Memory B cell (primary cell): Measurements from ENCODE around the gene CHD6.

Experiments
- ATAC-seq: fragments of 150-1000 bp; cut with Tn5 transposase; 2 replicates; pipeline ENCODE4 v1.10.0; 2021; ENCODE audit warnings: low read depth, mild to moderate bottlenecking, moderate library complexity
- DNase-seq, 2 donors: peaks; one replicate each; pipeline ENCODE4 v3.0.0; 2022; ENCODE audit warnings: low spot score in 2 of 2
- H3K27ac Mint-ChIP-seq: one replicate; pipeline ENCODE4 v1.8.0; 2022; ENCODE audit warnings: mild to moderate bottlenecking, moderate library complexity, mixed read lengths
- H3K27me3 Mint-ChIP-seq: one replicate; pipeline ENCODE4 v1.8.0; 2022; ENCODE audit warnings: mixed read lengths
- H3K36me3 Mint-ChIP-seq: one replicate; pipeline ENCODE4 v1.8.0; 2022; ENCODE audit warnings: mild to moderate bottlenecking, mixed read lengths
- H3K4me1 Mint-ChIP-seq: one replicate; pipeline ENCODE4 v1.8.0; 2022; ENCODE audit warnings: mixed read lengths
- H3K4me3 Mint-ChIP-seq: one replicate; pipeline ENCODE4 v1.8.0; 2022; ENCODE audit warnings: mild to moderate bottlenecking, moderate library complexity, mixed read lengths
- H3K9me3 Mint-ChIP-seq: one replicate; pipeline ENCODE4 v1.8.0; 2022; ENCODE audit warnings: mixed read lengths

Gene CHD6

DNA sequence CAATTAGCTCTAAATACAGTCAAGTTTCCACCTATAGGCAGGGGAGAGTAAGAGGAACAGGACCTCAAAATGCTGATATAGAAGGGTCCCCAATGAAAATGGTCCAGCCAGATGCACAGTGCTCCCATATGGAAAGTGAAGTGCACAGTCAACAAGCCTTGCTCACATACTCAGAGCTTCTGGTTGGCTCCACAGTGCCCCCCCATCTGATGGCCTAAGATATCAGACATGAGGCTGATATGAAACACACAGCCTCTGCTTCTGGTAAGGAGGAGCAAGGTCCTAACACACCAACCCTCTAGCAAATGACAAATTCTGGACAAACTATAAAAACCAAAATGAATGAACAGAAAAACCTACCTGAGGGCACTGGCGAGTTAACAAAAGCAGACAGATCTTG lies 140.2 kb downstream of the CHD6 start:
- no peaks in the 10 kb centered on the region for H3K9me3 Mint-ChIP-seq
- no peaks in the 10 kb centered on the region for H3K27me3 Mint-ChIP-seq
- H3K4me1 Mint-ChIP-seq, result peaks cover 4% of the 10 kb centered on the region
- ATAC-seq, result no peak
- DNase-seq, result no peak
- no peak overlapping the region for H3K27ac Mint-ChIP-seq
- peaks cover 41% of the 10 kb centered on the region for H3K36me3 Mint-ChIP-seq
- no peak overlapping the region for H3K4me3 Mint-ChIP-seq

DNA sequence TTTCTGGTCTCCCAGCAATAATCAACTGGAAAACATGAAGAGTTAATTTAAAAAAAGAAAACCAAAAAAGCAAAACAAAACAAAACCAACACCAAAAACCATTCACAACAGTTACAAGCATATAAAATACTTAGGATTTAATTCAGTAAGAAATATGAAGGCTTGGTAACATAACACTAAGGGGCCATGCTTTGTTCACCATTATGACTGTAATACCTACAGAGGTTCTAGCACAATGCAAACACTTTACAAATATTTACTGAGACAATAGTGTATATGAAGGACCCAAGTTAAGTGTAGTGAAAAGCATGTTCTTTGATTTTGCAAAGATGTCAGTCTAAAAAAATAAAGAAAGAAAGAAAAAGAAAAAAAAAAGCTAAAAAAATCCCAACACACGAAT lies 141.7 kb downstream of the CHD6 start:
- Mint-ChIP-seq H3K9me3 (no peaks in the 10 kb centered on the region), H3K4me3 (no peak overlapping the region), H3K4me1 (peaks cover 4% of the 10 kb centered on the region), H3K27me3 (no peaks in the 10 kb centered on the region), H3K27ac (no peak overlapping the region), H3K36me3 (peaks cover 46% of the 10 kb centered on the region)
- ATAC-seq, result no peak
- DNase-seq, result no peak

DNA sequence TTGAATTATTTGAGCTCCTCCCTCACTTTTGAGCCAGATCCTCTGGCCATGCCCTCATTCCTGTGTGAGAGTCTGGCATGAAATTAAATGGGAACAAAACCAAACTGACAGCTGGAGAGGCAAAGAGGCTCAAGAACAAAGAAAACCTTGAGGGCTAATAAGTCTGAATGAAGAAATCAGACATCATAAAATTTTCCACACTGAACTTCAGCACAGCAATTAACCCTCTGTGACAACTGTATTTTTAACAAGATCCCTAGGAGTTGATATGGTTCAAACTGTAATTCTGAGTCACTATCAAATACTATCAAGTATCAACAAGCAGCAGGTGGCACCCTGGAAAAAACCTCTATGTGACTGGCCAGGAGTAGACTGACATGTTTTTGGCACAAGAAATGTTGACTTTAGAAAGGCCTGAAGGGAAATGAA lies 142.2 kb downstream of the CHD6 start:
- Mint-ChIP-seq H3K36me3 (peaks cover 46% of the 10 kb centered on the region), H3K9me3 (no peaks in the 10 kb centered on the region), H3K27ac (no peak overlapping the region), H3K4me1 (peaks cover 4% of the 10 kb centered on the region), H3K4me3 (no peak overlapping the region), H3K27me3 (no peaks in the 10 kb centered on the region)
- ATAC-seq (no peak), DNase-seq (no peak)

DNA sequence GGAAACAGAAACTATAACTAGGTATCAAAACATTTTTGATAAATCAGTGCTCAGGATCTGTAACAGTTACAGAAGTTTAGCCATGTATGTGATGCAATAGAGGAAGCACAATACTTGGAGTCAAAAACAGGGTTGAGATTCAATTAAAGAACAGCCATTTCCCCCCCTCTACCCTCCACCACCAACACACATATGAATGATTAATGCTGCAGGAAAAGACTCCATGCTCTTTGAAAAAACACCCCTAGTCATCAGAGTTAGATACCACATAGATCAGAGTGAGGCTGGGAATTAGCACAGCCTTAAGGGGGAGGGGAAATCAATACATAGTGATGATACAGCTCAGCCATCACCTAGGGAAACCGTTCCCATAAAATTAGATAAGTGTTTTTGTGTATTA lies 142.7 kb downstream of the CHD6 start:
- Mint-ChIP-seq H3K4me3 (no peak overlapping the region), H3K27ac (no peak overlapping the region), H3K27me3 (no peaks in the 10 kb centered on the region), H3K4me1 (peaks cover 6% of the 10 kb centered on the region), H3K36me3 (peaks cover 47% of the 10 kb centered on the region), H3K9me3 (no peaks in the 10 kb centered on the region)
- ATAC-seq (no peak), DNase-seq (no peak)

DNA sequence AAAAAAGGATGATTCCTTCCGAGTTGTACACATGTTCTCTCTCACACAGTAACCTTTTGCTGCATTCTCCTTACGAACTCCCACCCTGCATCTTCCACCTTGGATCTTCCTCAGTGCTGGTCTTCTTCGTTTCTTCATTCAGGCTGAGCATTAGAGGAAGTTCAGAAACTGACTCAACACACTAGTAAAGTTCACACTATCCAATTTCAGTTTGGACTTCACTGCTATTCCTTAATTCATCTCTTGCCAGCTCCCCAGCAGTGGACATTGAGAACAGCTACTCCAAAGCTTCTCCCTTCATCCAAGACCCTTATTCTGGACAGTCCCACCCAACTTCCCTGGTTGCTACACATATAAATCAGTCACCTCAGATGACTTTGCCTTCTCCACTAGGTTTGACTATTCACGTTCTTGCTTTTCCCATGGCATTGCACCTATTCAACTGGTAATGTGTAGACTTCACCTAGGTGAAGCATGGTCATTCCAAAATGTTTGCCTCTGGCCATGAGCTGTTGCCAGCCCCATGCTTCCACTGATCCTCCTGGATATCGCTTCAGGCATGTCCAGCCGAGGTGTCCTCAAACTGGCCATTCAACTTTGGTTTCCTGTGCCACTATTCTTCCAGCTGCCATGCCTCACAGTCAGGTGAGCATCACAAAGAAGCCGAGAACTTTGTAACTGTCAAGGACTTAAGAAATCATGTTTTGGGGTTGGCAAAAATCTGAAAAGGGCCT lies 147.6 kb downstream of the CHD6 start:
- peaks cover 7% of the 10 kb centered on the region for H3K4me1 Mint-ChIP-seq
- no peaks in the 10 kb centered on the region for H3K27me3 Mint-ChIP-seq
- no peaks in the 10 kb centered on the region for H3K9me3 Mint-ChIP-seq
- H3K4me3 Mint-ChIP-seq, result no peak overlapping the region
- ATAC-seq (no peak), DNase-seq (no peak)
- peaks cover 58% of the 10 kb centered on the region for H3K36me3 Mint-ChIP-seq
- peak overlapping the region; percentile 56 for H3K27ac Mint-ChIP-seq

DNA sequence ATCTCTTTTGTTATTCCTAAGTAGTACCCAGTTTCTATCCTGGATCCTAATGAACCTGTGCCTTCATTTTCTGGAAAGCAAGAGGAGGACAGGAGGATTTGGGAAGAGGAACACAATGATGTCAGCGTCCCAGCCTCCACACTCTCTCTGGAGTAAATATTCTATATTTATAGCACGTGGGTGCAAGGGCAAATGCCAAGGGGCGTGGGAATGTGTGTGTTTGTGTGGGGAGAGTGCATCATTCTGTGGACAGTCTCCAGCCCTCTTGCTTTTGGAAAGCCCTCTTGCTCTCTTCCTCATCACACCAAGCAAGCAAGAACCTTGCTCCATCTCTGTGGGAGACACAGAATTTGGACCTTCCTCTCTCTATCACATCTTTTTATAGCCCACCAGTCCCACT lies 148.3 kb downstream of the CHD6 start:
- Mint-ChIP-seq H3K27ac (peak overlapping the region; percentile 56), H3K9me3 (peaks cover 2% of the 10 kb centered on the region), H3K4me1 (peaks cover 7% of the 10 kb centered on the region), H3K27me3 (no peaks in the 10 kb centered on the region), H3K4me3 (no peak overlapping the region), H3K36me3 (peaks cover 59% of the 10 kb centered on the region)
- DNase-seq (no peak), ATAC-seq (no peak)

DNA sequence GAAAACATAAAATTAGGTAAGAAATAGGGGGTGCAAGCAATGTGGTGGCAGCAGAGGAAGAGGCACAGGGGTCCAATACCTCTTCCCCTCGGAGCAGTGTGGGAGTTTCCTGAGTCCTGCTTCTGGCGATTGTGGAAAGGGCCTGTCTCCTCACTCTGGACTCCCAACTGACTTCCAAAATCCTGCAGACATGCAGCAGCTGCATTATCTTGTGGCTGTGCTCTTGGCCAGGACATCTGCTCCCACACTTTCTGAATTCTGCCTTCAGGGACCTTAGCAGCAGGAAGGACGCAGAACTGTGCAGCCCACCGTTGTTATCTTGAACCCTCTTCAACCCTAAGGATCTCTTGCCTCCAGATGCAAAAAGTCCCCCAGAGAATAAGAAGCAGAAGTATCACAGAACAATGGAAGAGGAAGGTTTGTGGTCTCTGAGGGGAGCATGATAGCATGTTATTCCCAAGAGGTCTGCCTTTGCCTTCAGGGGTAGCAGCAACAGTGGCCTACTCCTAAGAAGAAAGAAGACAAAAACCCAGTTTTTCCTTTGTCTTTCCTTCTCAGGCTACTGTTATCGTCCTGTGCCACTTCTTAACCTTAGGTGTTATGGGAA lies 149.1 kb downstream of the CHD6 start:
- Mint-ChIP-seq H3K4me1 (peaks cover 7% of the 10 kb centered on the region), H3K27me3 (no peaks in the 10 kb centered on the region), H3K36me3 (peaks cover 64% of the 10 kb centered on the region), H3K4me3 (no peak overlapping the region), H3K27ac (peak overlapping the region; percentile 53), H3K9me3 (peaks cover 2% of the 10 kb centered on the region)
- DNase-seq, result no peak
- no peak for ATAC-seq

DNA sequence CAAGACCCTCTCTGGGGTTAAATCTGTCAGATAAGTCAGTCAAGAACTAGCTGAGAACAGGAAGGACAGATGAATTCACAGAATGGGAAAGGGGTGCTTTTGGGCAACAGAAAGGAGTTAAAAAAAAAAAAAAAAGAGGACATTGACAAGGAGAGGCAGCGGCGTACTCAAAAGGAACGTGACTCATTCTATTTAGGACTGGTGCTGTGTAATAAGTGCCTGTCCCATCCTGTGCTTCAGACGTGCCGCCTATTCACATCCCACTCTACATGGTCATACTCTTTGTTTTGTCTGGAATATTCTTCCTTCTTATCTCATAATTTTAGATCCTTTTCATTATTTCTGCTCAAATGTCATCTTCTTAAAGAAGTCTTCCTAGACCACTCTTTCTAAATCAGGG lies 150.5 kb downstream of the CHD6 start:
- Mint-ChIP-seq H3K36me3 (peaks cover 59% of the 10 kb centered on the region), H3K27ac (no peak overlapping the region), H3K4me1 (peaks cover 7% of the 10 kb centered on the region), H3K4me3 (no peak overlapping the region), H3K27me3 (no peaks in the 10 kb centered on the region), H3K9me3 (peaks cover 2% of the 10 kb centered on the region)
- DNase-seq (no peak), ATAC-seq (no peak)

DNA sequence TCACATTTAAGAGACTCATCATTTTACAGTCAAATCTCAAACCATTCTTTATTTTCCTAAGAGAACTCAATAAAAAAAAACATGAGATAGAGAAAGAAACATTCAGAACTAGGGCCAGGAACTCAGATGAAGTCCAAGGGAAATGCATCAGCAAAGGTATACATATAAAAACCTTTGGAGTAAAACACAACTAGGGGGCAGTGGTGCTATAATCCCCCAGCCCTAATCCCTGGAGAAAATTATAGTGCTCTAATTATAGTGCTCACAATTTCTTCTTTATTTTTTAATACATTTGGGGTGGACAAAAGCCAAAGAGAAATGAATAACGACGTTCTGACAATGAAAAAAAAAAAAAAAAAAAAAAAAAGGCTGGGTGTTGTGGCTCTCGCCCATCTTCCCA lies 151.0 kb downstream of the CHD6 start:
- Mint-ChIP-seq H3K4me1 (peaks cover 7% of the 10 kb centered on the region), H3K4me3 (no peak overlapping the region), H3K36me3 (peaks cover 59% of the 10 kb centered on the region), H3K27ac (no peak overlapping the region), H3K9me3 (peaks cover 2% of the 10 kb centered on the region), H3K27me3 (no peaks in the 10 kb centered on the region)
- no peak for DNase-seq
- no peak for ATAC-seq

DNA sequence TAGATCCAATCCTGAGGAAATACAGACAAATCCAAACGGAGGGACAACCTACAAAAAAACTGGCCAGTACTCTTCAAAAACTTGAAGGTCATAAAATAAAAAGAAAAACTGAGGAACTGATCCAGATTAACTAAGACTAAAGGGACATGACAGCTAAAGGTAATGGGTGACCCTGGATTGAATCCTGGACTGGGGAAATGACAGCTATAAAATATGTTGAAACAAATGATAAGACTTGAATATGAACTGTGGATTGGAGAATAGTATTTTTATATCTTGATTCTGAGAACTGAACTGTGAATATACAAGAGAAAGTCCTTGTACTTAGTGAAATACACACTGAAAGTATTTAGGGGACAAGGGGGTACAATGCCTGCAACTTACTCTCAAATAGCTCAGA lies 154.6 kb downstream of the CHD6 start:
- Mint-ChIP-seq H3K9me3 (peaks cover 2% of the 10 kb centered on the region), H3K4me1 (no peaks in the 10 kb centered on the region), H3K36me3 (peaks cover 53% of the 10 kb centered on the region), H3K27ac (no peak overlapping the region), H3K27me3 (no peaks in the 10 kb centered on the region), H3K4me3 (no peak overlapping the region)
- no peak for DNase-seq
- ATAC-seq, result no peak

DNA sequence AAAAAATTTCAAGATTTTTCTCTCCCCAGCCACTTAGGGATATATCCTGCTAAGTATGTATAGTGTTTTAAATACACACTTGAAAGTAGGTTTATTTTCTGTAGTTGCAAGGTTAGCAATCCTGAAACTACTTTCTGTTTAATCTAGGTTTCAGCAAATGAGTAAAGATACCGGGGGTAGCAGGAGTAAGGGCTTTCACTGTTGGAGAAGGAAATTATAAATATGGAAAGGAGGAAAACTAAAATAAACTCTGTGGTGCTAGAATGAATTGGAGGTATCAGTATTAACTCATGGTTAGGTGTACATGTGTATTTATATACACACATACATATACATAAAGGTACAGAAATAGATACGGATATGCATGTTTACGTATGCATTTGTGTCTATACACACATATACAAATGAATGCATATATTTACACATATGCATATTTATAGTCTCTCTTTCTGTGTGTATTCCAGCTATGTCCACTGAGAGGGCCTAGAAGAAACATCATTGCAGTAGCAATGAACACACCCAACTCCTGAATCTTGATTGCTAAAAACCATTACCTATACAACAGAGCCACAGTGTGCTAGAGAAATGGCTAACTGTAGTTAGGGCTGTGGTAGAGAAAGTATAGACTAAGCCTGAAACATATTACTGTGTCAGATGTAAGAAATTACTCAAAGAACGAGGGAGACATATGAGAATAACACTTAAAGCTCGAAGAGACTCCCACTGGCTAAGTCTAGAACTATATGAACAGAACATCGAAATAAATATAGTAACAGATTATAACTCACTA lies 155.6 kb downstream of the CHD6 start:
- Mint-ChIP-seq H3K9me3 (peaks cover 2% of the 10 kb centered on the region), H3K4me3 (no peak overlapping the region), H3K36me3 (peaks cover 51% of the 10 kb centered on the region), H3K27me3 (no peaks in the 10 kb centered on the region), H3K4me1 (no peaks in the 10 kb centered on the region), H3K27ac (peak overlapping the region; percentile 55)
- ATAC-seq, result no peak
- DNase-seq, result no peak

DNA sequence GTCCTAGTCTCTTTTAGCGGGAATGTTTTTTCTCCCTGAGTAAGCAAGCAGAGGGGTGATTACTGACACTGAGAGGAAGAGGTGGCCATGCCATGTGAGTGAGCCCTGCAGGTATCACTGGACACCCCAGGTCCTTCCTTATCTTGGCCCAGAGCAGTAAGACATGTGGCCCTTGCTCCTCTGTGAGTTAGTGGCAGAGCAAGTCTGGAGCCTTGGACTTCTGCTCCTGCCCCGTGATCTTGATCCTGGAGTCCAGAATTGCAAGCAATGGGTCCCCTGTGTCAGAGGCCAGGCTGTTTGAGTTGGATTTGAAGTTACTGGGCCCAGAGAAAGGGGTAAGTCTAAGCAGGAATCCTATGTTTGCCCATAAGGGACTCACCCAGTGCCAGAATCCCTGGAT lies 159.4 kb downstream of the CHD6 start:
- H3K4me3 Mint-ChIP-seq, result no peak overlapping the region
- no peak overlapping the region for H3K27ac Mint-ChIP-seq
- H3K27me3 Mint-ChIP-seq, result no peaks in the 10 kb centered on the region
- no peak for ATAC-seq
- no peaks in the 10 kb centered on the region for H3K9me3 Mint-ChIP-seq
- H3K4me1 Mint-ChIP-seq, result no peaks in the 10 kb centered on the region
- peaks cover 43% of the 10 kb centered on the region for H3K36me3 Mint-ChIP-seq
- DNase-seq, result no peak

DNA sequence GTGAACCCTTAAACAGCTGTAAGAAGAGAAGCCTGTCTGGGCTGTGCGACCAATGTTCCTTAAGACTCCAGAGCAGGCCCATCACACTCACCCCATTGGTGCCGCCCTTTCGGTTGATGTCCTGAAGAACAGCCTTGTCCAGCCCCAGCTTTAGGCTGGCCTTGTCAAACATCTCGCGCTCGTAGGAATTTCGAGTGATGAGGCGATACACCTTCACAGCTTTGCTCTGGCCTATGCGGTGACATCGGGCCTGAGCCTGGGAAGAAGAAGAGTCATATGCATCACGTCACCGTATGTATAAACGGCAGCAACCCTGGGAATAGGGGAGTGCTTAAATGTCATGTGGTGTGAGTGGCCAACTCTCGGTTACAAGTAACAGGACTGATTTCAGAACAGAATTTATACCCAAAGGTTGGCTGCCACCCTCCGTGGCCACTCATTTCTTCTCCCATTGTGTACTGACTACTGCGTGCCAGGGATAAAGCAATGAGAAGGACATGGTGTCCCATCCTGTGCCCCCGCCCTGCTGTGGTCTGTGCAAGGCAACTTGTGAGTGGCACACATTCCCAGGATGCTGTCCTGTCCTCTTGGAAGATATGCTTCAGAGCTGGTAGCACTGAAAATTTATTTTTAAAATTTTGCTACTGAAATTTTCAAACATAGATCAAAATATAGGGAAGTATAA lies 160.9 kb downstream of the CHD6 start:
- ATAC-seq, result no peak
- no peaks in the 10 kb centered on the region for H3K27me3 Mint-ChIP-seq
- no peak for DNase-seq
- H3K9me3 Mint-ChIP-seq, result no peaks in the 10 kb centered on the region
- H3K4me1 Mint-ChIP-seq, result no peaks in the 10 kb centered on the region
- H3K36me3 Mint-ChIP-seq, result peaks cover 50% of the 10 kb centered on the region
- no peak overlapping the region for H3K27ac Mint-ChIP-seq
- no peak overlapping the region for H3K4me3 Mint-ChIP-seq

DNA sequence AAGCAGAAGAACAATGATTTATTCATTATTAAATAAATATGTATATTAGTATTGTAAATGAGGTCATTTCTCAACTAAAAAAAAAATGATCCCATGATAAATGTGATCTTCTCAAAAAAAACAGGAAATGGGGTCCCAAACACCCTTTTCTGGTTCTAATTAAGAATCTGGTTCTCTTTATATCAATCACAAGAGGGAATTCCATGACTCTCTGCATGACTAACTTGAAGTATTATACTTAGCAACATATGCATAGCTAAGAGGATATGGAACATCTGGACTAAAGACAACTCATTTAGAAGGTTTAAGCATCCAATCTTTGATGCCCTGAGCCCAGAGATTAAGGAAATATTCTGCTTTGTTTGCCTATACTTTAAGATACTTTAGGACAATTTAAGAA lies 161.8 kb downstream of the CHD6 start:
- Mint-ChIP-seq H3K4me3 (no peak overlapping the region), H3K27ac (no peak overlapping the region), H3K36me3 (peaks cover 50% of the 10 kb centered on the region), H3K27me3 (no peaks in the 10 kb centered on the region), H3K9me3 (no peaks in the 10 kb centered on the region), H3K4me1 (no peaks in the 10 kb centered on the region)
- DNase-seq (no peak), ATAC-seq (no peak)
